HuH-7.5 (cell line): ENCODE data around the gene TRIM75.
"Not testable (repeated sequence)": the region's sequence is repeated elsewhere in the genome, so short reads cannot be mapped to it uniquely, and the experiment has no call there.

Experiments used
- DNase-seq: peaks from one replicate; pipeline ENCODE4 v3.0.0; 2011; ENCODE audit warnings: low spot score

The TRIM75 gene

DNA sequence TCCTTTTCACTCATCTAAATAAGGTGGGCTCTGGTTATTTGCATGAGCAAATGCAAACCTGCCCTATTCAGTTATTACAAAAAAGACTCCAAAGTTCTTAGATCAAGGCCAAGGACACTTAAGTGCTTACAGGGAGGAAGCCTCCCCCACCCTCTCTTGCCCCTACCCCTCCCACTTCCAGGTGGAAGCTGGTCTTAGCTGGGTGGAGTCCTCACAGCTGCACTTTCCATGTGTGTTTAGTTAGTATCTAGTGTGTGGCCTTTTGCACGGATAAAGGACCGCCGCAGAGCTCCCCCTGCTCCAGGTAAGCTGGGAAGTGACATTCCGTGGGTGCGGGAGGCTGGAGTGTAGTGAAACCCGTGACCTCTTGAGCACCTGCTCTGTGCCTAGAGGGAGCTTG, at the start of gene TRIM75:
Gene TRIM75, plus strand, starts transcription at position 222 of the 400 bp plus-strand sequence. CDS start 5,282 bp downstream, outside the sequence.
- no peak for DNase-seq

DNA sequence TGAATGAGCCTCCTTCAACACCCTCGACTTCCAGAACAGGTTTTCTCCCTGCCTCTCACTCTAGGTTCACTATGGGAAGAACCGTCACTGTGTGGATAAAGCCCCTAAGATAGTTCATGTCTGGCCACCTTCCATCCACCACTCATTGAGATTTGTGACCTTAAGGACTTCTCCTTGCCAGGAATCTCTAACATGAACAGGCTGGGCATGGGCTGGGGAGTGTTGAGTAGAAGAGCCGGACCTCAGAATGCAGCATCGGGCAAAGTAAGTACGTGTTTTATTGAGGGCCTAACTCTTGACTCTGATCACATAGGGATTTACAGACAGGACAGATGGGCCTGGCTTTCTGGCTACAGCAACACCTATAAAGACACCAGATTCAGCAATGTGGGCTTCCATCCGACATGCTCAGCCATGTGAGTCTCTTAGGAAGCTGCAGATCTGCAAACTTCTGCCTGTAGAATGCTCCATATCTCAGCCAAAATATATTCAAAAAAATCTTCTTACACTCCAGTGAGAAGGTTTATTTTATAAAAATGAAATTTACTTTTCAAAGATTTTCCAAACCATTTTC, 48.2 kb upstream of the TRIM75 start:
- DNase-seq, result no peak

GRCh38 chr4:165006456-165006855, 47.2 kb upstream of the TRIM75 start:
- DNase-seq, result no peak

- no peak for DNase-seq
These were observed 46.8 kb upstream of the TRIM75 start for GRCh38 chr4:165006886-165007285.

DNA sequence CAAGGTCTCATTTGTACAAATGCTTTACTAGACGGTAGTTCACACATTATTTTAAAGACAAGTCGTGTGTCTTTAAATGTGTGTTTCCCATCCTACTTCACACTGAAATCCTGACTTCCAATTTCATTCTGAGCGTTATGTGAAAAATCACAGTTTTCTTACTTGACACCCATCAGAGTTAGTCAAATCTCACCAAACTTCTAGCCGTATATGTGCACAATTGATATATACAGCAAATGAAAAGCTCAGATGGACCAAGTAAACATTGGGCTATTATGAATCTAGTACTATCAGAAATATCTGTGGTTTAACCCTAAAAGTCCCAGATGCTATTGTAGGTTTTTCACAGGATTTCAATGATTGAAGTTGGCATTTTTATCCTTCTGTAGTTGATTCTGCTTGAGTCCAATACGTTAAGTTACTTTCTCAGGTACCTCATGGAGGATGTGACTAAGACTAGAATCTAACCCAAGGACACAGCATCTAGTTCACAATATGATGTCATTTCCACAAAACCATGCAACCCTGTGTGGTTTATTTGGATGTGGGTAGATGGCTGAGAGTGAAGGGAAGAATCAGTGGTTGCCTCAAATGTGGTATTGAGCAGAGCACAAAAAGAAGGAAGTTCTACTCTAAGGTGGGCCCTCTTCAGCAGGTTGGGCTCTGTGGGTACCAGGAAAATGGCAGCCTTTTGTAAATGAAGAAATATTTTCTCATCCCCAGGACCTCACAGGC, 44.0 kb upstream of the TRIM75 start:
- DNase-seq, result no peak

GRCh38 chr4:165010487-165010886, 43.2 kb upstream of the TRIM75 start:
- no peak for DNase-seq

DNA sequence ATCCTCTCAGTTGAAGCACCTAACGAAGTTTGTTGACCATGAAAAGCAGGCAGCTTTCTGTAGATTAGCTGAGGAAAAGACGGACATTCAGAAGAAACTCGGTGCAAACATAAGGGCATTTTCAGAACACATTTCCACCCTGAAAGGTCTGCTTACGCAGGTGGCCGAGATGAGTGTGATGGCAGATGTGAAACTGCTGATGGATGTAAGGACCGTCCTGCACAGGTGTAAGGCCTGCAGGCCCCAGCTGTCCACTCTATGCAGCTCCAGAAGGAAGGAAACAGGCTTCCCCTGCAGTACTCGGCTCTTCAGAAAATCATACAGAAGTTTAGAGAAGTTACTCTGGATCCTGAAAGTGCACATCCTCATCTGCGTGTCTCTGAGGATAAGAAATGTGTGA, 42.7 kb upstream of the TRIM75 start:
- DNase-seq, result no peak

DNA sequence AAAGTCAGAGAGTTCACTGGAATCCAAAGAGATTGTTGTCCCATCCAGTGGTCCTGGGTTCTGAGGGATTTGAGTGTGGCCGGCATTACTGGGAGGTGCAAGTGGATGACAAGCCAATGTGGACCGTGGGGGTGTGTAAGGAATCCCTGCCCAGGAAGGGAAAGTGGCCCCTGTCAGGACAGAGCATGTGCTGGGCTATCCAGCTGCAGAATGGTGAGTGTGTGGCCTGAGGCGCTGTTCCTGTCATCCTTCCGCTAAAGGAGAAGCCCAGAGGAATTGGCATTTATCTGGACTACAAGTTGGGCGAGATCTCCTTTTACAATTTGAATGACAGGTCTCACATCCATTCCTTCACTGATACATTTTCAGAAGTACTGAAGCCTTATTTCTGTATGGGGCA, 42.3 kb upstream of the TRIM75 start:
- DNase-seq, result no peak

DNA sequence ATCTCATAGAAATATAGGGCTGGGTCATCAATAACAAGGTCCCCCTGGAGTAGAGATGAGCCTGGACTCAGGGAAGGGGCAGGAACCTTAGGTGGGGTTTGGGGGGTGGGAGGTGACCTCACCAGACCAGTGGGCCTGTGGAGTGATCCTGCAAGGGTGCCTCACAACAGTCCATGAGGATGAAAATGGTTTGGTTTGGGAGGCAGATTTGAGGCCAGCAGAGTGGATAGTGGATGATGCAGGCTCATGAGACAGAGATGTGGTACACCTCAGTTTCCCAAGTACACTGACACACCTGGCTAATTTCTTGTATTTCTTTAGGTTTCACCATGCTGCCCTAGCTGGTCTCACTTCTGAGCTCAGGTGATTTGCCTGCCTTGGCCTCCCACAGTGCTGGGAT, 40.0 kb upstream of the TRIM75 start:
- DNase-seq, result no peak

DNA sequence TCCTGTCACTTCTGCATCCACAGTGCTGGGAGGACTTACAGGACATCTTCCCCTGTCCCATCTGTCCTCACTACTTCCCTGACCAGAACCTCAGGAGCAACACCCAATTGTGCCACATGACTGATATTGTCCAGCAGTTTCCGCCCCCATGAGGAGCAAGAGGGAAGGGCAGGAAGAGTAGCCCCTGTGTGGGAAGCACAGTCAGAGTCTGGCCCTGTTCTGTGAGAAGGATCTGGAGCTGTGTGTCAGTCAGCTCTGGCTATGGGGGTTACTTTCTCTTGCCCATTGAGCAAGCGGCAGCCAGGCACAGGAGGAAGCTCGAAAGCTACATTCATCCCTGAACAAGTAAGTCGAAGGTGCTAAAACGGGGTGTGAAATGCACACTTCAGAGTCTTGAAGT, 36.7 kb upstream of the TRIM75 start:
- DNase-seq, result peak; percentile 16

DNA sequence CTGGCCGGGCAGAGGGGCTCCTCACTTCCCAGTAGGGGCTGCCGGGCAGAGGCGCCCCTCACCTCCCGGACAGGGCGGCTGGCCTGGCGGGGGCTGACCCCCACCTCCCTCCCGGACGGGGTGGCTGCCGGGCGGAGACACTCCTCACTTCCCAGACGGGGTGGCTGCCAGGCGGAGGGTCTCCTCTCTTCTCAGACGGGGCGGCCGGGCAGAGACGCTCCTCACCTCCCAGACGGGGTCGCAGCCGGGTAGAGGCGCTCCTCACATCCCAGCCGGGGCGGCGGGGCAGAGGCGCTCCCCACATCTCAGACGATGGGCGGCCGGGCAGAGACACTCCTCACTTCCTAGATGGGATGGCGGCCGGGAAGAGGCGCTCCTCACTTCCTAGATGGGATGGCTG, 33.7 kb upstream of the TRIM75 start:
- DNase-seq, result not testable (repeated sequence)

DNA sequence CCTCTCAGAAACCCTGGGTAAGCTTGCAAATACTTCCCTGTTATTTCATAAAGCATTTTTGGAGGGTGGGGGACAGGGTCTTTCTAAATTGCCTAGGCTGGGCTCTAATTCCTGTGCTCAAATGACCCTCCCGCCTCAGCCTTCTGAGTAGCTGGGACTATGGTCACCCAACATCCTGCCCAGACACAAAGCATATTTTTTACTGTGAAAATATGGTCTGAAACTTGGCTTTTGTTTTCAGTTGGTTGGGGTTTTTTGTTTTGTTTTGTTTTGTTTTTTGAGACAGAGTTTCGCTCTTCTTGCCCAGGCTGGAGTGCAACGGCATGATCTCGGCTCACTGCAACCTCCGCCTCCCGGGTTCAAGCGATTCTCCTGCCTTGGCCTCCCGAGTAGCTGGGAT, 27.9 kb upstream of the TRIM75 start:
- DNase-seq, result not testable (repeated sequence)

DNA sequence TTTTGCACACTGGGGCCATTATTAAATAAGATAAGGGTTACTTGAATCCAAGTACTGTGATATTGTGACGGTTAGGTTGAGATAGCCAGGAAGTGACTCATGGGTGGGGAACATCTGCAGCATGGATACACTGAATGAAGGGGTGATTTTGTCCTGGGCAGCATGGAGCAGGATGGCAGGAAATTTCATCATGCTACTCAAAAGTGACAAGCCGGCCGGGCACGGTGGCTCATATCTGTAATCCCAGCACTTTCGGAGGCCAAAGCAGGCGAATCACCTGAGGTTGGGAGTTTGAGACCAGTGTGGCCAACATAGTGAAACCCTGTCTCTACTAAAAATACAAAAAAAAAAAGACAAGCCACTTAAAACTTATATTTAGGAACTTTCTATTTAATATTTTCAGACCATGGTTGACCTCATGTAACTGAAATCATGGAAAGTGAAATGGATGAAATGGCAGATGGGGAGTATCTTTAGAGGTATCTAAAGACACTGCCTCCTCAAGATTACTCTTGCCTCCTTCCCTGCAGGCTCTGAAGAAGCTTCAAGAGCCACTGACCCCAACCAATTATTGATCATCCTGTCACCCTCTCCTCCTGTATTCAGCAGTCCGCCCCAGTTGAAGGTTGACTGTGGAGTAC, 25.8 kb upstream of the TRIM75 start:
- no peak for DNase-seq

DNA sequence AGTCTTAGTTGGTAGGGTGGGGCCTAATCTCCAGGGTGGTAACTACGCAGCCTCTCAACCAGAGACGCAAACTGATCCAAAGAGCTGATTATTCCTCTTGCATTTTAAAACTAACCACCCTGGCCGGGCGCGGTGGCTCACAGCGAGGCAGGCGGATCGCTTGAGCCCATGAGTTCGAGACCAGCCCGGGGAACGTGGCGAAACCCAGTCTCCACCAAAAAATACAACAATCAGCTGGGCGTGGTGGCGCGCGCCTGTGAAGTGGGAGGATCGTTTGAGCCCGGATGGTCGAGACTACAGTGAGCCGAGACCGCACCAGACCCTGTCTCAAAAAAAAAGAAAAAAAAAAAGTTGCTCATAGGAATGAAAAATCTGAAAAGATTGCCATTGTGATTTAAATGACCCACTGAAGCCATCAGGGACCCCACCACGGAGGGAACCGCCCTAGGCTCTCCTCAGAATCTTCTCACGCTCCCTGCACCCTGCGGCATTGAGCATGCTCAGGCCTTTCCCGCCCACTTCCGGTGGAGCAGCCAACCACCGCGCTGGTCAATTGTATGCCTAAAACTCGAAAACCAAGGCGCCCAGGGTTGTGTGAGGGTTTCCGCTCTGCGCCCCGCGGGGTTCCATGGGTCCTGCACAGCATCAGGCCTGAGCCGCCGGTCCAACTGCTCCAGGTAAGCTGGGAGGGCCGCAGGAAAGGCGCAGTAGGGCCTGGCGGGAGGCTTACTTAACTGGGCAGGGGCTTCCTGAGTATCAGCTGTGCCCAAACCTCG, 22.0 kb upstream of the TRIM75 start, which contains the start of gene TRIM60:
Gene TRIM60, plus strand, starts transcription at position 564 of the 776 bp plus-strand sequence. CDS start 8,074 bp downstream, outside the sequence.
- DNase-seq, result no peak

- no peak for DNase-seq
These were observed 5.5 kb upstream of the TRIM75 start for GRCh38 chr4:165048170-165048569.

- no peak for DNase-seq
These were observed 1.0 kb upstream of the TRIM75 start for GRCh38 chr4:165052627-165053026.

- DNase-seq, result no peak
These were observed 1.9 kb downstream of the TRIM75 start for GRCh38 chr4:165055601-165056000.

- no peak for DNase-seq
These were observed 5.0 kb downstream of the TRIM75 start for GRCh38 chr4:165058666-165059065.

GRCh38 chr4:165059386-165059785, 5.7 kb downstream of the TRIM75 start:
- DNase-seq, result no peak

DNA sequence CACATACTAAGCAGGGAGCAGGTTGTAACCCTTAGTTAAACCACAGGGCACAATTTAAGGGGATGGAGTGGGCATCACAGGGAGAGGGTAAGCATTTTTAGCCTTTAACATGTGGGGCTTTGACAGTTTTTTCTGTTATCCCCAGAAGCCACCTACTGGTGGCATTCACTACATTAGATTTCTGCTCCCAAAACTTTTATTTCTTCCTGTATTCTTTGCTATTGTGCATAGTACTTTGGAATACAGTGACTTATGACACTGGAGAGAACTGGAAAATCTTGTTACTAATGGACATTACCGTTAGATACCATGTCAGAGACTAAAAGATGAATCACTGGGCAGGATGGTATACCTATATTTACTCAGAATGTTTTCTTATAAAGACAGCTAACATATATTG, 7.3 kb downstream of the TRIM75 start:
- DNase-seq, result no peak

GRCh38 chr4:165070560-165070959, 16.9 kb downstream of the TRIM75 start:
- DNase-seq, result no peak

- DNase-seq, result not testable (repeated sequence)
These were observed 19.7 kb downstream of the TRIM75 start for GRCh38 chr4:165073346-165073745.
